Measurements from ENCODE around the gene TSPAN10. TPM values are rescaled to one million over a fixed set of nuclear protein-coding genes. Genes with fewer than 3 reads are reported as not detected.

TSPAN10 gene
- polyA plus RNA-seq, 1 donor from 2014 or later, result not detected

- no peak for TF ChIP-seq EZH2 (IDR thresholded peaks at IDR 0.05; ENCODE audit: borderline replicate concordance, insufficient read depth, low read length, poor library complexity, severe bottlenecking)
- TF ChIP-seq POLR2AphosphoS5 (IDR thresholded peaks at IDR 0.05), result no peak
- no peak for TF ChIP-seq EP300 (conservative IDR thresholded peaks at IDR 0.05; ENCODE audit: poor library complexity, severe bottlenecking)
Measured at GRCh38 chr17:81631482-81631881, 5.5 kb upstream of the TSPAN10 start (continued).

- Histone ChIP-seq H2AFZ (ENCODE audit: low read depth, low read length) (no peak overlapping the region), H3K9me2 (ENCODE audit: insufficient read depth, low read length) (no peaks in the 10 kb centered on the region), H4K20me1 (ENCODE audit: insufficient read depth) (no peaks in the 10 kb centered on the region), H3K4me3 (ENCODE audit: low read length) (peak overlapping the region; percentile 95), H3K9me3 (ENCODE audit: low read length) (no peaks in the 10 kb centered on the region), H3K9ac (ENCODE audit: low read length) (no peak overlapping the region), H3K4me2 (ENCODE audit: low read length) (peak overlapping the region; percentile 81), H3F3A (ENCODE audit: insufficient read depth, low read length, poor library complexity, severe bottlenecking) (no peaks in the 10 kb centered on the region), H3K79me2 (replicated peaks; ENCODE audit: insufficient read depth, low read length) (peaks cover 41% of the 10 kb centered on the region), H3K27ac (ENCODE audit: low read length) (no peak overlapping the region), H3K27me3 (ENCODE audit: insufficient read depth, low read depth, low read length) (no peaks in the 10 kb centered on the region), H3K36me3 (ENCODE audit: insufficient read depth, low read length) (no peaks in the 10 kb centered on the region)
- no peak for TF ChIP-seq EP300 (conservative IDR thresholded peaks at IDR 0.05; ENCODE audit: poor library complexity, severe bottlenecking)
Measured at GRCh38 chr17:81635431-81635830, 1.6 kb upstream of the TSPAN10 start.

- Histone ChIP-seq H3F3A (ENCODE audit: insufficient read depth, low read length, poor library complexity, severe bottlenecking) (no peaks in the 10 kb centered on the region), H3K36me3 (ENCODE audit: insufficient read depth, low read length) (no peaks in the 10 kb centered on the region), H3K27me3 (ENCODE audit: insufficient read depth, low read depth, low read length) (no peaks in the 10 kb centered on the region), H3K9ac (ENCODE audit: low read length) (peak overlapping the region; percentile 87), H3K9me3 (ENCODE audit: low read length) (no peaks in the 10 kb centered on the region), H3K4me3 (ENCODE audit: low read length) (peak overlapping the region; percentile 95), H3K4me2 (ENCODE audit: low read length) (peak overlapping the region; percentile 81), H3K79me2 (replicated peaks; ENCODE audit: insufficient read depth, low read length) (peaks cover 41% of the 10 kb centered on the region), H2AFZ (ENCODE audit: low read depth, low read length) (peak overlapping the region; percentile 27), H4K20me1 (ENCODE audit: insufficient read depth) (no peaks in the 10 kb centered on the region), H3K9me2 (ENCODE audit: insufficient read depth, low read length) (no peaks in the 10 kb centered on the region), H3K27ac (ENCODE audit: low read length) (peak overlapping the region; percentile 78)
- TF ChIP-seq SMC3 (conservative IDR thresholded peaks at IDR 0.05; ENCODE audit: poor library complexity) (no peak), TAF1 (IDR thresholded peaks at IDR 0.05; ENCODE audit: low read depth) (no peak), MXI1 (conservative IDR thresholded peaks at IDR 0.05; ENCODE audit: poor library complexity, severe bottlenecking) (no peak), EP300 (conservative IDR thresholded peaks at IDR 0.05; ENCODE audit: poor library complexity, severe bottlenecking) (no peak), RAD21 (conservative IDR thresholded peaks at IDR 0.05) (no peak), CTCF (IDR thresholded peaks at IDR 0.05; ENCODE audit: poor library complexity, severe bottlenecking) (no peak), POLR2AphosphoS5 (IDR thresholded peaks at IDR 0.05) (no peak), EZH2 (IDR thresholded peaks at IDR 0.05; ENCODE audit: borderline replicate concordance, insufficient read depth, low read length, poor library complexity, severe bottlenecking) (no peak), REST (IDR thresholded peaks at IDR 0.05; ENCODE audit: borderline replicate concordance) (no peak)
Measured at GRCh38 chr17:81635973-81636504, 957 bp upstream of the TSPAN10 start.

All from neural cell (in vitro differentiated cells).